Breast epithelium (tissue), 3 donors: Measurements from ENCODE around the gene SPON1.

Experiments
- CTCF ChIP-seq, 3 donors: fragments of 450-650 bp; IDR thresholded peaks; one replicate each; pipeline ENCODE4 v1.5.1; 2016 to 2017; ENCODE audit warnings: antibody characterized with exemption in 3 of 3, mild to moderate bottlenecking in 3 of 3, moderate library complexity in 3 of 3
- POLR2AphosphoS5 ChIP-seq, 3 donors: sonication (generic); formaldehyde crosslinking; IDR thresholded peaks; one replicate each; pipeline ENCODE4 v1.6.1; 2017; ENCODE audit warnings: antibody characterized with exemption in 3 of 3

- no peak for TF ChIP-seq POLR2AphosphoS5 (IDR thresholded peaks at IDR 0.05)
- no peak for TF ChIP-seq CTCF (IDR thresholded peaks at IDR 0.05)
Observed at GRCh38 chr11:14242733-14243132, 280.2 kb downstream of the SPON1 start.
